Measurements from ENCODE around the gene EMC9.

- TF ChIP-seq REST (IDR thresholded peaks at IDR 0.05; ENCODE audit: insufficient read depth in 1 of 2, low read depth in 2 of 2, low read length in 2 of 2), result no peak
- TF ChIP-seq POLR2AphosphoS5 (IDR thresholded peaks at IDR 0.05; ENCODE audit: low read depth, low read length), result no peak
- TF ChIP-seq TAF1 (IDR thresholded peaks at IDR 0.05; ENCODE audit: borderline replicate concordance, insufficient read depth, low read length), result no peak
- TF ChIP-seq FOXP2 (optimal IDR thresholded peaks at IDR 0.05; ENCODE audit: borderline replicate concordance, extremely low read depth, extremely low read length, insufficient read depth), result no peak
Observed at GRCh38 chr14:24089890-24090289, 51.5 kb downstream of the EMC9 start.

All from PFSK-1 (cell line).